H9 (cell line): ENCODE results near the gene MARK2. TPM values are rescaled to one million over a fixed set of nuclear protein-coding genes. Genes with fewer than 3 reads are reported as not detected.

Experiments used
- DNase-seq: peaks from one replicate; pipeline ENCODE4 v3.0.0-alpha.2; 2017
- H2AFZ ChIP-seq: one replicate; pipeline ENCODE4 v1.6.1; 2013; ENCODE audit warnings: mild to moderate bottlenecking, low read length, control low read depth, moderate library complexity
- H2AK5ac ChIP-seq: 2 replicates; pipeline ENCODE4 v1.6.1; 2013; ENCODE audit warnings: low read length, control low read depth, mixed read lengths; ENCODE audit not compliant: insufficient read length
- H2BK120ac ChIP-seq: one replicate; pipeline ENCODE4 v1.6.1; 2013; ENCODE audit warnings: low read depth, mild to moderate bottlenecking, low read length, control low read depth, inconsistent platforms; ENCODE audit not compliant: poor library complexity, severe bottlenecking
- H2BK12ac ChIP-seq: 2 replicates; pipeline ENCODE4 v1.6.1; 2013; ENCODE audit warnings: low read length, control low read depth, mixed read lengths, low read depth; ENCODE audit not compliant: insufficient read length
- H2BK15ac ChIP-seq: 2 replicates; pipeline ENCODE4 v1.6.1; 2013; ENCODE audit warnings: low read depth, low read length, control low read depth
- H2BK20ac ChIP-seq: one replicate; pipeline ENCODE4 v1.6.1; 2013; ENCODE audit warnings: low read depth, mild to moderate bottlenecking, low read length, control low read depth, inconsistent platforms; ENCODE audit not compliant: poor library complexity, severe bottlenecking
- H2BK5ac ChIP-seq: 2 replicates; pipeline ENCODE4 v1.6.1; 2013; ENCODE audit warnings: low read length, control low read depth, mixed read lengths; ENCODE audit not compliant: insufficient read length
- H3K14ac ChIP-seq: 2 replicates; pipeline ENCODE4 v1.6.1; 2013; ENCODE audit warnings: low read length, control low read depth; ENCODE audit not compliant: insufficient read depth
- H3K18ac ChIP-seq: 2 replicates; pipeline ENCODE4 v1.6.1; 2013; ENCODE audit warnings: low read depth, mild to moderate bottlenecking, mixed read lengths, low read length, control low read depth; ENCODE audit not compliant: insufficient read length
- H3K23ac ChIP-seq: 2 replicates; pipeline ENCODE4 v1.6.1; 2013; ENCODE audit warnings: low read length, control low read depth, mixed read lengths, low read depth; ENCODE audit not compliant: insufficient read length
- H3K23me2 ChIP-seq: 2 replicates; pipeline ENCODE4 v1.6.1; 2013; ENCODE audit warnings: low read depth, mild to moderate bottlenecking, mixed read lengths, low read length, control low read depth; ENCODE audit not compliant: insufficient read length, poor library complexity, severe bottlenecking
- H3K27ac ChIP-seq: 2 replicates; pipeline ENCODE4 v1.5.1; 2013; ENCODE audit warnings: low read length, control low read depth, mixed read lengths, low read depth; ENCODE audit not compliant: insufficient read length
- H3K27me3 ChIP-seq: 2 replicates; pipeline ENCODE4 v1.6.1; 2013; ENCODE audit warnings: low read length, control low read depth, inconsistent platforms; ENCODE audit not compliant: insufficient read depth
- H3K4ac ChIP-seq: 2 replicates; pipeline ENCODE4 v1.6.1; 2013; ENCODE audit warnings: low read depth, mild to moderate bottlenecking, control low read depth, inconsistent platforms, low read length, moderate library complexity
- H3K4me1 ChIP-seq: 2 replicates; pipeline ENCODE4 v1.6.1; 2013; ENCODE audit warnings: low read length, control low read depth, inconsistent platforms; ENCODE audit not compliant: insufficient read depth
- H3K4me2 ChIP-seq: 2 replicates; pipeline ENCODE4 v1.6.1; 2013; ENCODE audit warnings: low read length, control low read depth, mixed read lengths; ENCODE audit not compliant: insufficient read length, insufficient read depth
- H3K56ac ChIP-seq: 2 replicates; pipeline ENCODE4 v1.6.1; 2013; ENCODE audit warnings: low read depth, mild to moderate bottlenecking, mixed read lengths, low read length, control low read depth; ENCODE audit not compliant: insufficient read length
- H3K79me1 ChIP-seq: 2 replicates; pipeline ENCODE4 v1.6.1; 2013; ENCODE audit warnings: low read depth, mild to moderate bottlenecking, moderate library complexity, low read length, control low read depth, inconsistent platforms; ENCODE audit not compliant: insufficient read depth, poor library complexity, severe bottlenecking
- H3K79me2 ChIP-seq: 2 replicates; pipeline ENCODE4 v1.6.1; 2013; ENCODE audit warnings: low read length, control low read depth, inconsistent platforms; ENCODE audit not compliant: insufficient read depth
- H3K9ac ChIP-seq: 2 replicates; pipeline ENCODE4 v1.6.1; 2013; ENCODE audit warnings: low read length, control low read depth, mixed read lengths; ENCODE audit not compliant: insufficient read length; ENCODE audit errors: extremely low read depth
- H3K9me3 ChIP-seq: one replicate; pipeline ENCODE4 v1.6.1; 2013; ENCODE audit warnings: low read depth, low read length, inconsistent platforms; ENCODE audit not compliant: control insufficient read depth
- H3T11ph ChIP-seq: one replicate; pipeline ENCODE4 v1.6.1; 2013; ENCODE audit warnings: mild to moderate bottlenecking, low read length, control low read depth, inconsistent platforms
- H4K20me1 ChIP-seq: one replicate; pipeline ENCODE4 v1.6.1; 2013; ENCODE audit not compliant: control insufficient read depth, insufficient read length, insufficient read depth
- H4K5ac ChIP-seq: 2 replicates; pipeline ENCODE4 v1.6.1; 2013; ENCODE audit warnings: low read depth, mild to moderate bottlenecking, mixed read lengths, low read length, control low read depth; ENCODE audit not compliant: insufficient read length
- H4K8ac ChIP-seq: replicated peaks from 2 replicates; pipeline ENCODE4 v1.6.1; 2013; ENCODE audit warnings: low read length, control low read depth, mixed read lengths, low read depth; ENCODE audit not compliant: insufficient read length
- H4K91ac ChIP-seq: 2 replicates; pipeline ENCODE4 v1.6.1; 2013; ENCODE audit warnings: low read depth, mild to moderate bottlenecking, moderate library complexity, mixed read lengths, low read length, control low read depth; ENCODE audit not compliant: insufficient read length
- H3K27ac Mint-ChIP-seq, 3 experiments: 2 replicates in 2 of 3; 3 replicates in 1 of 3; pipeline ENCODE4 v1.8.0; 2020 to 2021; ENCODE audit warnings: mixed read lengths in 3 of 3, mild to moderate bottlenecking in 1 of 3, moderate library complexity in 1 of 3
- H3K27me3 Mint-ChIP-seq: 2 replicates; pipeline ENCODE4 v1.8.0; 2021; ENCODE audit warnings: low read depth, mild to moderate bottlenecking, moderate library complexity, mixed read lengths
- H3K36me3 Mint-ChIP-seq, 3 experiments: 2 replicates in 2 of 3; 3 replicates in 1 of 3; pipeline ENCODE4 v1.8.0; 2020 to 2021; ENCODE audit warnings: low read depth in 3 of 3, mixed read lengths in 3 of 3; ENCODE audit not compliant: insufficient read depth in 1 of 3
- H3K4me1 Mint-ChIP-seq, 2 experiments: 2 replicates each; pipeline ENCODE4 v1.8.0; 2020; ENCODE audit warnings: mixed read lengths in 2 of 2
- H3K4me3 Mint-ChIP-seq, 2 experiments: 2 replicates in 1 of 2; 3 replicates in 1 of 2; pipeline ENCODE4 v1.8.0; 2020 to 2021; ENCODE audit warnings: mild to moderate bottlenecking in 2 of 2, mixed read lengths in 2 of 2, moderate library complexity in 1 of 2
- H3K9me3 Mint-ChIP-seq, 2 experiments: 2 replicates in 1 of 2; 3 replicates in 1 of 2; pipeline ENCODE4 v1.8.0; 2020; ENCODE audit warnings: mild to moderate bottlenecking in 2 of 2, mixed read lengths in 2 of 2, moderate library complexity in 1 of 2
- CTCF ChIP-seq: fragments of 200-600 bp; sonication (generic); conservative IDR thresholded peaks from 3 replicates; pipeline ENCODE4 v1.8.0; 2021; ENCODE audit warnings: antibody characterized with exemption, mild to moderate bottlenecking
- WGBS: extraction: QIAGEN DNeasy Blood & Tissue Kit; methylation state at CpG from one replicate; pipeline ENCODE4 v1.1.7; 2013; ENCODE audit warnings: missing lambda C conversion rate, low lambda C conversion rate, mixed read lengths; ENCODE audit not compliant: insufficient read length; ENCODE audit errors: extremely low coverage; 5-methylcytosine and 5-hydroxymethylcytosine counted together
- total RNA-seq: library from RNA; stranded (reverse); gene quantifications from 2 replicates; pipeline ENCODE4 v1.2.1, GENCODE V29; 2021

MARK2 gene
- total RNA-seq, 1 experiment from 2014 or later: 45.7 TPM

DNA sequence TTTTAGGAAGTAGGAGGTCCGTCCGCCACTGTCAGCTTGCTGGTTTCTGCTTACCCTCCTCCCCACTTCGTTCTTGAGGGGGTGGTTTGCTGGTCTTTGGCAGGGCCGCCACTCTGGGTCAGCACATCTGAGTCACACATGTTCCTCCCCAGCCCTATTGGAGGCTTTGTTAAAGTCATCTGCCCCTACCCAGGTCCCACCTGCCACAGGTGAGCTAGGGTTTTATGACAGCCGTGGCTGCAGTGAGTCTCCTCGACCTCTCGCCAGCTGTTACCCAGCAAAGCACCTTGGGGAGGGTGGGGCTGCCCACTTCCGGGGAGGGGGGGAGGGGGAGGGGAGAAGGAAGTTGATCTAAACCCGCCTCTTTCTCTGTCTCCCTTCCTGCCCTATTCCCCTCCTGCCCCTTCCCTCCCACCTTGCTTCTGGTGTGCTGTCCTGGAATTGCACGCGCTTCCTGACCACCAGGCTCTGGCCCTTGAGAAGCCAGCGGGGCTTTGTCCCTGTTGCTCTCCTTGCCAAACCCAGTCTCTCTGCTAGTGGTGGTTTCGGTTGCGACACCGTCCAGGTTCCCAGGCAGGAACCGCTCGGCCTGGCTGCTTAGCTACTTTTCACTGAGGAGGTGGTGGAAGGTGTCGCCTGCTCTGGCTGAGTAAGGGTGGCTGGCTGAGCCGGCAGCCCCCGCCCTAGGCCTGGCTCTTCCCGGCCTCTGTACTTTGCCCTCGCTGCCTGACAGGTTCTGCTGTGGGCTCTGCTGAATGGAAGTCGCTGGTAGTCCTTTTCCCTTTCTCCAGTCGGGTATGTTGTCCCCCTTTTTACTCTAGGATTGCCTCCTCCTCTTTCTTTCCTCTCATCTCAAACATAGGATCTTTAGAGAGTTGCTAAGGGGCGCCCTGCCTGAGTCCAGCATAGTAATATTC lies 49.5 kb downstream of the MARK2 start:
- Histone ChIP-seq H3K14ac (peak overlapping the region; percentile 38; the same call in 1 of the 2 replicates), H3K9me3 (no peaks in the 10 kb centered on the region), H4K20me1 (no peaks in the 10 kb centered on the region), H3K56ac (no peak overlapping the region), H4K5ac (no peak overlapping the region), H3K4me1 (peaks cover 10% of the 10 kb centered on the region; the same call in 1 of the 2 replicates), H2BK12ac (no peak overlapping the region), H3K27me3 (no peaks in the 10 kb centered on the region), H3K27ac (no peak overlapping the region), H2BK15ac (no peak overlapping the region), H4K8ac (no peak overlapping the region), H3K79me1 (peaks cover 3% of the 10 kb centered on the region), H2AFZ (no peak overlapping the region), H3K4ac (no peak overlapping the region), H3K23ac (no peak overlapping the region), H3K9ac (peak overlapping the region; percentile 1), H3K23me2 (no peaks in the 10 kb centered on the region), H2AK5ac (no peak overlapping the region), H2BK120ac (no peak overlapping the region), H2BK20ac (no peak overlapping the region), H3K18ac (no peak overlapping the region), H3K79me2 (peaks cover 9% of the 10 kb centered on the region; the same call in 1 of the 2 replicates), H2BK5ac (no peak overlapping the region), H3K4me2 (peak overlapping the region; percentile 4), H3T11ph (no peak overlapping the region), H4K91ac (no peak overlapping the region)
- H3K9me3 Mint-ChIP-seq: no peaks in the 10 kb centered on the region
- H3K4me1 Mint-ChIP-seq: peaks cover 29 to 59% of the 10 kb centered on the region in 2 experiments
- H3K4me3 Mint-ChIP-seq: peak overlapping the region; percentile 52 to 70
- H3K27me3 Mint-ChIP-seq: no peaks in the 10 kb centered on the region; the same call in 1 of the 2 replicates
- peak; percentile 85 for DNase-seq
- no CpG with 5 or more reads among the region's 25 CpGs for WGBS
- peaks cover 2 to 10% (median 8%) of the 10 kb centered on the region in 3 experiments; a peak in 5 of 7 replicates for H3K36me3 Mint-ChIP-seq
- no peak; the same call in 2 of the 3 replicates for TF ChIP-seq CTCF
- peak overlapping the region; percentile 91 to 96 (median 92); a peak in 6 of 7 replicates for H3K27ac Mint-ChIP-seq
